ENCODE measurements around the gene ZNF76. TPM values are rescaled to one million over a fixed set of nuclear protein-coding genes. Genes with fewer than 3 reads are reported as not detected.
"Not testable (repeated sequence)": the region's sequence is repeated elsewhere in the genome, so short reads cannot be mapped to it uniquely, and the experiment has no call there.

The ZNF76 gene
- polyA plus RNA-seq, 3 donors = 47.7 to 69.0 (median 64.2) TPM

GRCh38 chr6:35321091-35321490 lies 61.6 kb downstream of the ZNF76 start:
- no peak for DNase-seq

GRCh38 chr6:35327349-35328027 lies 68.0 kb downstream of the ZNF76 start:
- DNase-seq = no peak

GRCh38 chr6:35328108-35328723 lies 68.7 kb downstream of the ZNF76 start:
- no peak for DNase-seq

- not testable (repeated sequence) for DNase-seq
Measured at GRCh38 chr6:35328965-35329364, 69.4 kb downstream of the ZNF76 start.

GRCh38 chr6:35330541-35331119 lies 71.1 kb downstream of the ZNF76 start:
- no peak for DNase-seq

- DNase-seq = not testable (repeated sequence)
Measured at GRCh38 chr6:35332074-35332887, 72.7 kb downstream of the ZNF76 start.

GRCh38 chr6:35341557-35341956 lies 82.0 kb downstream of the ZNF76 start:
- DNase-seq = no peak

- DNase-seq = peak; percentile 96
Measured at GRCh38 chr6:35342258-35343091, 82.9 kb downstream of the ZNF76 start, which contains the start of gene PPARD. PPARD (plus strand) TSS chr6:35342558; CDS start chr6:35411088, 68,530 bp downstream.

- no peak for DNase-seq
Measured at GRCh38 chr6:35343092-35343834, 83.7 kb downstream of the ZNF76 start.

GRCh38 chr6:35343835-35344550 lies 84.5 kb downstream of the ZNF76 start:
- no peak for DNase-seq

Other genes with a start within 250 kb of the ZNF76 start
- 1 to 10 TPM; 2.0 to 3.2 (median 2.2) TPM for gene TCP11, start 118.4 kb upstream of the ZNF76 start, polyA plus RNA-seq (ENCODE audit: insufficient read length in 3 of 3)
- gene SCUBE3, start 45.8 kb upstream of the ZNF76 start, polyA plus RNA-seq (ENCODE audit: insufficient read length in 3 of 3) = 10 to 100 TPM; 44.7 to 62.8 (median 55.7) TPM
- 1 to 10 TPM; 4.5 to 5.7 (median 4.7) TPM for gene DEF6, start 38.1 kb downstream of the ZNF76 start, polyA plus RNA-seq (ENCODE audit: insufficient read length in 3 of 3)
- gene PPARD, start 82.8 kb downstream of the ZNF76 start, polyA plus RNA-seq (ENCODE audit: insufficient read length in 3 of 3) = 10 to 100 TPM; 25.8 to 28.7 (median 27.8) TPM
- gene FANCE, start 192.6 kb downstream of the ZNF76 start, polyA plus RNA-seq (ENCODE audit: insufficient read length in 3 of 3) = 10 to 100 TPM in 2 of 3 donors, 1 to 10 TPM in 1; 9.7 to 10.8 (median 10.6) TPM
- 1,000 to 10,000 TPM; 1,930 to 2,148 (median 1,961) TPM for gene RPL10A, start 208.7 kb downstream of the ZNF76 start, polyA plus RNA-seq (ENCODE audit: insufficient read length in 3 of 3)
- 10 to 100 TPM; 52.8 to 62.5 (median 53.0) TPM for gene TEAD3, start 237.3 kb downstream of the ZNF76 start, polyA plus RNA-seq (ENCODE audit: insufficient read length in 3 of 3)